Prostate gland (tissue), 2 donors: ENCODE results near the gene KCNH2.

Source experiments
- POLR2A ChIP-seq: fragments of 450-650 bp; IDR thresholded peaks from one replicate; pipeline ENCODE4 v1.6.1; 2016; ENCODE audit warnings: antibody characterized with exemption, mild to moderate bottlenecking
- POLR2AphosphoS5 ChIP-seq: sonication (generic); formaldehyde crosslinking; IDR thresholded peaks from one replicate; pipeline ENCODE4 v1.6.1; 2017; ENCODE audit warnings: antibody characterized with exemption
- TF ChIP-seq, protein P1 (sequence below), 4 experiments: fragments of 200-600 bp in 2 of 4; fragments of 450-650 bp in 2 of 4; sonication (generic) in 2 of 4; IDR thresholded peaks; 1 replicate in 3 of 4; 2 replicates in 1 of 4; pipeline ENCODE4 v1.5.1; 2016 to 2019; ENCODE audit warnings: antibody characterized with exemption in 4 of 4, mild to moderate bottlenecking in 2 of 4, moderate library complexity in 2 of 4

DNA sequence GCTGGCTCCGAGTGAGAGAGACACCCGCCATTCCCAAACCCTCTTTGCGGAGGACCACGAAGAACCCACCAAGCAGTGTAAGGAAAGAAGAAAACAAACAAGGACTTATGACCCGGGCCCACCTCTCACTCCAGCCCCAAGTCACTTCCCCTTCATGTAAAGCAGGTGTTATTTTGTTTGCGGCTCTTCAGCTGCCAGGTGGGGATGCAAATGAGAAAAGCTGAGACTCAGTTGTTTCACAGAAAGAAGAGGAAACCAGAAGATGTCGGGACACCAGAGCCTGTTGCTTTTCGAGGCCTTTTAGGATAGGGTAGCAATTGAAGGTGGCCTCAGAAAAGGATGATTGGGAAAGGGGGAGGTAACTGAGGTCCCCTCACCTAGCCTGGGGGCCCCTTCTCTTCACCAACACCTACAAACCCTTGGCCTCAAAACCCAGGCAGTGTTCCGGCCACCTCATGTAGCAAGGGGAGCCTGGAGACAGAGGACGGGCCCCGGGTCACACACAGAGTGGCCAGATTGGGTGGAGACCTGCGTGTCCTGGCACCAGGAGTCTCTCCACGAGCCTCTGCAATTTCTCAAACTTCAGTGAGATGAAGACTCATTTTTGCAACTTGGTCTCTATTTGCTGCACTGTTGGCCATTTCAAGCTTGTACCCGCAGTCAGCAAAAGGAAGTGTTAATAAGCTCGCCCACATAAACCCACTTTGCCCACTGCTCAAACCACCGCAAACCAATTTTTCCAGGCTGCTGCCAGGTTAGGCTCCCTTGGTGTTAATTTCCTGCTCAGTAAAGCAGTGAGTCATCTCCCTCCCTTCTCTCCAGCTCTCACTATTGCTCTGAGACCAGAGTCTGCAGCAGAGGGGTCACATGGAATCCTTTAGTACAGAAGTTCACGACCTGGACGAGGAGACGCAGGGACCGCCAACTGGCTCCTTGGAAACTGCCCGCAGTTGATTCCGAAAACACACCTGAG lies 80.3 kb downstream of the KCNH2 start:
- TF ChIP-seq, protein P1, sequence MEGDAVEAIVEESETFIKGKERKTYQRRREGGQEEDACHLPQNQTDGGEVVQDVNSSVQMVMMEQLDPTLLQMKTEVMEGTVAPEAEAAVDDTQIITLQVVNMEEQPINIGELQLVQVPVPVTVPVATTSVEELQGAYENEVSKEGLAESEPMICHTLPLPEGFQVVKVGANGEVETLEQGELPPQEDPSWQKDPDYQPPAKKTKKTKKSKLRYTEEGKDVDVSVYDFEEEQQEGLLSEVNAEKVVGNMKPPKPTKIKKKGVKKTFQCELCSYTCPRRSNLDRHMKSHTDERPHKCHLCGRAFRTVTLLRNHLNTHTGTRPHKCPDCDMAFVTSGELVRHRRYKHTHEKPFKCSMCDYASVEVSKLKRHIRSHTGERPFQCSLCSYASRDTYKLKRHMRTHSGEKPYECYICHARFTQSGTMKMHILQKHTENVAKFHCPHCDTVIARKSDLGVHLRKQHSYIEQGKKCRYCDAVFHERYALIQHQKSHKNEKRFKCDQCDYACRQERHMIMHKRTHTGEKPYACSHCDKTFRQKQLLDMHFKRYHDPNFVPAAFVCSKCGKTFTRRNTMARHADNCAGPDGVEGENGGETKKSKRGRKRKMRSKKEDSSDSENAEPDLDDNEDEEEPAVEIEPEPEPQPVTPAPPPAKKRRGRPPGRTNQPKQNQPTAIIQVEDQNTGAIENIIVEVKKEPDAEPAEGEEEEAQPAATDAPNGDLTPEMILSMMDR (IDR thresholded peaks at IDR 0.05), result no peak
- TF ChIP-seq POLR2A (no peak), POLR2AphosphoS5 (no peak)
